Fibroblast of lung (primary cell): ENCODE data around the gene ZNF366.

Experiments
- CTCF ChIP-seq, 2 donors: IDR thresholded peaks in 1 of 2; conservative IDR thresholded peaks in 1 of 2; 1 replicate in 1 of 2; 2 replicates in 1 of 2; pipeline ENCODE4 v1.5.1; 2011 to 2012; ENCODE audit warnings: low read length in 2 of 2, control low read depth in 1 of 2, inconsistent platforms in 1 of 2, low read depth in 1 of 2, mild to moderate bottlenecking in 1 of 2
- EZH2 ChIP-seq: IDR thresholded peaks from 2 replicates; pipeline ENCODE4 v1.5.1; 2012; ENCODE audit warnings: low read length, control low read depth, mild to moderate bottlenecking; ENCODE audit errors: missing control alignments

- TF ChIP-seq CTCF (conservative IDR thresholded peaks at IDR 0.05 in 1 of 2, IDR thresholded peaks at IDR 0.05 in 1 of 2; ENCODE audit: low read depth in 1 of 2, low read length in 2 of 2) (no peak), EZH2 (no peak)
Observed at GRCh38 chr5:72486371-72486770, 20.8 kb downstream of the ZNF366 start.
